ENCODE data around the gene NTRK3.

NTRK3 gene

GRCh38 chr15:88267720-88268119 is 11.2 kb upstream of the NTRK3 start:
- no peak overlapping the region for H3K27ac ChIP-seq (ENCODE audit: low read depth, low read length)
- H3F3A ChIP-seq (ENCODE audit: control insufficient read depth, insufficient read depth), result no peaks in the 10 kb centered on the region
- peaks cover 5% of the 10 kb centered on the region for H3K27me3 ChIP-seq (ENCODE audit: control insufficient read depth, low read length)
- no peaks in the 10 kb centered on the region for H3K36me3 ChIP-seq (ENCODE audit: control insufficient read depth, low read length)
- no peak overlapping the region for H3K4me3 ChIP-seq (ENCODE audit: low read length)
- H3K9me3 ChIP-seq (ENCODE audit: control insufficient read depth, insufficient read depth, low read length), result no peaks in the 10 kb centered on the region
- H4K20me1 ChIP-seq (ENCODE audit: control insufficient read depth, insufficient read depth, low read depth, low read length), result 0 out of 2 replicates have a peak, but pooled peaks cover 4% of the 10 kb centered on the region
- H3K4me1 ChIP-seq (ENCODE audit: control insufficient read depth, low read length), result no peaks in the 10 kb centered on the region
- no peaks in the 10 kb centered on the region for H3K79me2 ChIP-seq (ENCODE audit: control insufficient read depth, low read length)
- TF ChIP-seq EZH2phosphoT487 (IDR thresholded peaks at IDR 0.05; ENCODE audit: borderline replicate concordance, low read length) (no peak), CTCF (IDR thresholded peaks at IDR 0.05; ENCODE audit: low read depth, low read length, poor library complexity, severe bottlenecking) (no peak)
- H3K9me2 ChIP-seq (replicated peaks; ENCODE audit: control insufficient read depth, low read length), result no peaks in the 10 kb centered on the region
- no peak overlapping the region for H3K4me2 ChIP-seq (ENCODE audit: low read length)

- Histone ChIP-seq H4K20me1 (ENCODE audit: control insufficient read depth, insufficient read depth, low read depth, low read length) (0 out of 2 replicates have a peak, but pooled peaks cover 4% of the 10 kb centered on the region), H3K4me2 (ENCODE audit: low read length) (no peak overlapping the region), H3K79me2 (ENCODE audit: control insufficient read depth, low read length) (no peaks in the 10 kb centered on the region), H3K36me3 (ENCODE audit: control insufficient read depth, low read length) (no peaks in the 10 kb centered on the region), H3K9me3 (ENCODE audit: control insufficient read depth, insufficient read depth, low read length) (no peaks in the 10 kb centered on the region), H3K4me3 (ENCODE audit: low read length) (no peak overlapping the region), H3K27ac (ENCODE audit: low read depth, low read length) (no peak overlapping the region), H3K27me3 (ENCODE audit: control insufficient read depth, low read length) (no peaks in the 10 kb centered on the region; the same call in none of the 2 replicates), H3K4me1 (ENCODE audit: control insufficient read depth, low read length) (no peaks in the 10 kb centered on the region), H3K9me2 (replicated peaks; ENCODE audit: control insufficient read depth, low read length) (no peaks in the 10 kb centered on the region), H3F3A (ENCODE audit: control insufficient read depth, insufficient read depth) (no peaks in the 10 kb centered on the region)
- TF ChIP-seq CTCF (IDR thresholded peaks at IDR 0.05; ENCODE audit: low read depth, low read length, poor library complexity, severe bottlenecking) (no peak), EZH2phosphoT487 (IDR thresholded peaks at IDR 0.05; ENCODE audit: borderline replicate concordance, low read length) (no peak)
Measured at GRCh38 chr15:88266170-88266569, 9.6 kb upstream of the NTRK3 start.

GRCh38 chr15:88264622-88265021 is 8.1 kb upstream of the NTRK3 start:
- no peak for TF ChIP-seq EZH2phosphoT487 (IDR thresholded peaks at IDR 0.05; ENCODE audit: borderline replicate concordance, low read length)
- no peak for TF ChIP-seq CTCF (IDR thresholded peaks at IDR 0.05; ENCODE audit: low read depth, low read length, poor library complexity, severe bottlenecking)

More at GRCh38 chr15:88264622-88265021, 8.1 kb upstream of the NTRK3 start:
- H3K4me1 ChIP-seq (ENCODE audit: control insufficient read depth, low read length), result no peaks in the 10 kb centered on the region
- H3F3A ChIP-seq (ENCODE audit: control insufficient read depth, insufficient read depth), result no peaks in the 10 kb centered on the region
- H3K27me3 ChIP-seq (ENCODE audit: control insufficient read depth, low read length), result no peaks in the 10 kb centered on the region; the same call in none of the 2 replicates
- no peak overlapping the region for H3K4me2 ChIP-seq (ENCODE audit: low read length)
- H3K36me3 ChIP-seq (ENCODE audit: control insufficient read depth, low read length), result no peaks in the 10 kb centered on the region
- H3K27ac ChIP-seq (ENCODE audit: low read depth, low read length), result no peak overlapping the region
- H3K9me2 ChIP-seq (replicated peaks; ENCODE audit: control insufficient read depth, low read length), result no peaks in the 10 kb centered on the region
- H3K9me3 ChIP-seq (ENCODE audit: control insufficient read depth, insufficient read depth, low read length), result no peaks in the 10 kb centered on the region
- H3K79me2 ChIP-seq (ENCODE audit: control insufficient read depth, low read length), result no peaks in the 10 kb centered on the region
- H3K4me3 ChIP-seq (ENCODE audit: low read length), result no peak overlapping the region
- H4K20me1 ChIP-seq (ENCODE audit: control insufficient read depth, insufficient read depth, low read depth, low read length), result 0 out of 2 replicates have a peak, but pooled peaks cover 4% of the 10 kb centered on the region
